Suprapubic skin (tissue), 4 donors: ENCODE measurements around the gene SKAP1. TPM values are rescaled to one million over a fixed set of nuclear protein-coding genes. Genes with fewer than 3 reads are reported as not detected.

Source experiments
- DNase-seq, 2 donors: peaks; one replicate each; pipeline ENCODE4 v3.0.0-alpha.2; 2019; ENCODE audit warnings: low spot score in 2 of 2
- H3K27ac ChIP-seq: fragments of 200-600 bp; sonication (generic); one replicate; pipeline ENCODE4 v1.5.1; 2019
- H3K27me3 ChIP-seq: fragments of 200-600 bp; sonication (generic); one replicate; pipeline ENCODE4 v1.5.1; 2019
- H3K36me3 ChIP-seq: fragments of 200-600 bp; sonication (generic); one replicate; pipeline ENCODE4 v1.5.1; 2019
- H3K4me1 ChIP-seq: fragments of 200-600 bp; sonication (generic); one replicate; pipeline ENCODE4 v1.5.1; 2019
- H3K4me3 ChIP-seq: fragments of 200-600 bp; sonication (generic); one replicate; pipeline ENCODE4 v1.5.1; 2019; ENCODE audit warnings: mild to moderate bottlenecking
- H3K9me3 ChIP-seq: fragments of 200-600 bp; sonication (generic); one replicate; pipeline ENCODE4 v1.5.1; 2019
- EP300 ChIP-seq: sonication (generic); formaldehyde crosslinking; IDR thresholded peaks from one replicate; pipeline ENCODE4 v1.6.1; 2017; ENCODE audit warnings: antibody characterized with exemption
- POLR2A ChIP-seq, 2 donors: fragments of 450-650 bp; IDR thresholded peaks; one replicate each; pipeline ENCODE4 v1.6.1; 2017; ENCODE audit warnings: antibody characterized with exemption in 2 of 2, mild to moderate bottlenecking in 2 of 2, moderate library complexity in 2 of 2
- POLR2AphosphoS5 ChIP-seq, 3 donors: sonication (generic); formaldehyde crosslinking; IDR thresholded peaks; one replicate each; pipeline ENCODE4 v1.6.1; 2017; ENCODE audit warnings: antibody characterized with exemption in 3 of 3
- WGBS: methylation state at CpG from one replicate; pipeline ENCODE4 v1.1.5; 2018; 5-methylcytosine and 5-hydroxymethylcytosine counted together
- total RNA-seq, 4 donors: library from RNA; depleted of rRNA; stranded (reverse); fragments of >200 nt; gene quantifications; one replicate each; pipeline ENCODE4 v1.1.0, GENCODE V29; 2016
- TF ChIP-seq, protein P1 (sequence below), 2 donors: fragments of 200-600 bp in 1 of 2; fragments of 450-650 bp in 1 of 2; sonication (generic) in 1 of 2; IDR thresholded peaks; one replicate each; pipeline ENCODE4 v1.5.1; 2016 to 2019; ENCODE audit warnings: antibody characterized with exemption in 2 of 2, mild to moderate bottlenecking in 1 of 2, moderate library complexity in 1 of 2

The SKAP1 gene
- total RNA-seq, 4 donors from 2014 or later, result 1.0 to 1.5 TPM; not detected in 2

DNA sequence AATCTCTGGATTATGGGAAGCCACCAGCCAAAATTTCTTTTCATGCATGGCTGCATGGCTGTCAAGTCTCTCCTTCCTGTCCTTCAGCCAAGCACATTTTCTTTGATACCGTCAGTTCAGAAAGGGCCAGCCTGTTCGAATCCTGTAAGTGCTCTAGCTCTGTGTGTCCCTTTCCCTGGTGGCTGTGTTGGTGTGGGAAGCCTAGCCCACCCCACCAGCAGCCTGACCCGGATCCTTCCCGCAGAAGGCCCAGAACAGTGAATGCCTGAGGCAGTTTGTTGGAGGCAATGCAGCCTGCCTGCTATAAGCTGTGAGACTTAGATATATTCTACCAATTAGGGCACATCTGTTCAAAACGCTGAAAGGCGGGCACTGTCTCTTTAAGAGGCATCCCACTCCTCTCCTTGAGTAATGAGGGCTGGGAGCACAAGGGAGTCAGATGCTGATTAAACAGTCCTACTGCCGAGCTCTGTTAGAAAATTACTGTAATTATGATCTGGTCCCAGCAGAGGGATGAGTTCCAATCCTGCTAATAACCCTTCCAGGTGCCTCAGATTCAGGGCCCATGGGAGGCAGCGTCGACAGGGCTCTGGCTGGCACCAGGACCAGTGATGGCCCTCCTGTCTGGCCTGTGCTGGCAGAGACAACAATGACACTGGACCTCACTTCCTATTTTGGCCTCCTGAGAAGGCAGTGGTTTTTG is 304.0 kb downstream of the SKAP1 start:
- H3K4me3 ChIP-seq, result no peak overlapping the region
- no peaks in the 10 kb centered on the region for H3K9me3 ChIP-seq
- H3K27me3 ChIP-seq, result no peaks in the 10 kb centered on the region
- DNase-seq, result no peak
- peaks cover 51% of the 10 kb centered on the region for H3K36me3 ChIP-seq
- TF ChIP-seq POLR2A (IDR thresholded peaks at IDR 0.05), result no peak
- no peak for TF ChIP-seq POLR2AphosphoS5 (IDR thresholded peaks at IDR 0.05)
- TF ChIP-seq, protein P1, sequence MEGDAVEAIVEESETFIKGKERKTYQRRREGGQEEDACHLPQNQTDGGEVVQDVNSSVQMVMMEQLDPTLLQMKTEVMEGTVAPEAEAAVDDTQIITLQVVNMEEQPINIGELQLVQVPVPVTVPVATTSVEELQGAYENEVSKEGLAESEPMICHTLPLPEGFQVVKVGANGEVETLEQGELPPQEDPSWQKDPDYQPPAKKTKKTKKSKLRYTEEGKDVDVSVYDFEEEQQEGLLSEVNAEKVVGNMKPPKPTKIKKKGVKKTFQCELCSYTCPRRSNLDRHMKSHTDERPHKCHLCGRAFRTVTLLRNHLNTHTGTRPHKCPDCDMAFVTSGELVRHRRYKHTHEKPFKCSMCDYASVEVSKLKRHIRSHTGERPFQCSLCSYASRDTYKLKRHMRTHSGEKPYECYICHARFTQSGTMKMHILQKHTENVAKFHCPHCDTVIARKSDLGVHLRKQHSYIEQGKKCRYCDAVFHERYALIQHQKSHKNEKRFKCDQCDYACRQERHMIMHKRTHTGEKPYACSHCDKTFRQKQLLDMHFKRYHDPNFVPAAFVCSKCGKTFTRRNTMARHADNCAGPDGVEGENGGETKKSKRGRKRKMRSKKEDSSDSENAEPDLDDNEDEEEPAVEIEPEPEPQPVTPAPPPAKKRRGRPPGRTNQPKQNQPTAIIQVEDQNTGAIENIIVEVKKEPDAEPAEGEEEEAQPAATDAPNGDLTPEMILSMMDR (IDR thresholded peaks at IDR 0.05), result no peak
- no peak for TF ChIP-seq EP300
- 73% methylated on average over 6 of the region's 9 CpGs for WGBS
- H3K27ac ChIP-seq, result no peak overlapping the region
- H3K4me1 ChIP-seq, result peaks cover 11% of the 10 kb centered on the region

DNA sequence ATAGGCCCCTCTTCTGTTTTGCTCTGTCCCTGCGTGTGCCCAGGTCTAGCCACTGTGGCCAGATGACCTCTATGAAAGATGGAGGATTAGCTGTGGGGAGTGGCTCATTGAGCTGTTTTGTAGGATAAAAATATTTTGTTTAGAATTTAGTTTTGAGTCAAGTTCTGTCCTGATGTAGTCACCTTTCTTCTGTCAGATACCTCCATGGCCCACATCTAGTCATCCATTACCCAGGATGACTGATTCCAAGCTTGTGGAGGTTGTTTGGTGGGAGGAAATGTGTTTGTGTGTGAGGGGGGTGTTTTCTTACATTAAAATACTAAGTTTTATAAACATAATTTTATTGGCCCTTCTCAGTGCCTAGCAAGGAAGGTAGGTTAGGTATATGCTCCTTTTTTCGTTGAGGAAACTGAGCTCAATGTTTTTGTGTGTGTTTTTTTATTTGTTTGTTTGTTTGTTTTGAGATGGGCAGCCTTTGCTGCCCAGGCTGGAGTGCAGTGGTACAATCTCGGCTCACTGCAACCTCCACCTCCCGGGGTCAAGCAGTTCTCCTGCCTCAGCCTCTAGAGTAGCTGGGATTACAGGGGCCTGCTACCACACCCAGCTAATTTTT is 306.1 kb downstream of the SKAP1 start:
- Histone ChIP-seq H3K4me3 (no peak overlapping the region), H3K27me3 (no peaks in the 10 kb centered on the region), H3K36me3 (peaks cover 62% of the 10 kb centered on the region), H3K9me3 (no peaks in the 10 kb centered on the region), H3K4me1 (peaks cover 11% of the 10 kb centered on the region), H3K27ac (no peak overlapping the region)
- 96% methylated on average over 4 of the region's 4 CpGs for WGBS
- no peak for DNase-seq
- no peak for TF ChIP-seq POLR2AphosphoS5 (IDR thresholded peaks at IDR 0.05)
- TF ChIP-seq, protein P1 (IDR thresholded peaks at IDR 0.05), result no peak
- TF ChIP-seq EP300, result no peak
- no peak for TF ChIP-seq POLR2A (IDR thresholded peaks at IDR 0.05)

DNA sequence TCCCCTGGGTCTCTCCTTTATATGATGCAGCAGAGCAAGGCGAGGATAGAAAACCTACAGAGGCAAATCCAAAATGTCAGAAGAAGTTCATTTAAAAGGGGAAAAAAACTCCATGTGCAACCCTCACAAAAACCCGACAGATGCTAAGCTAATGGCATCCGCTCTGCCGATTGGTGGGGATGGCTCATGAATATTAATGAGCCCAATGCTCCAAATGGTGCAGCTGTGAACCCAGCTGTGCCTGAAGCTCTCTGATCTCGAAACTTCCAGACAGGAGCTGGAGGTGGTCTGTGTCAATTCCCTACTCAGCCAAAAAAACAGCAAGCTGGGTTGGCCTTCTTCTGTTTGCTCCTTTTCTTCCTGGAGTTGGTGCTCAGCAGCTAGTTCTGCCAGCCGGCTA is 306.9 kb downstream of the SKAP1 start:
- Histone ChIP-seq H3K36me3 (peaks cover 70% of the 10 kb centered on the region), H3K27me3 (no peaks in the 10 kb centered on the region), H3K9me3 (no peaks in the 10 kb centered on the region), H3K4me1 (peaks cover 11% of the 10 kb centered on the region), H3K27ac (no peak overlapping the region), H3K4me3 (no peak overlapping the region)
- 76% methylated on average over 6 of the region's 6 CpGs for WGBS
- no peak for DNase-seq
- TF ChIP-seq EP300, result no peak
- TF ChIP-seq POLR2AphosphoS5 (IDR thresholded peaks at IDR 0.05), result no peak
- no peak for TF ChIP-seq POLR2A (IDR thresholded peaks at IDR 0.05)
- TF ChIP-seq, protein P1 (IDR thresholded peaks at IDR 0.05), result no peak

DNA sequence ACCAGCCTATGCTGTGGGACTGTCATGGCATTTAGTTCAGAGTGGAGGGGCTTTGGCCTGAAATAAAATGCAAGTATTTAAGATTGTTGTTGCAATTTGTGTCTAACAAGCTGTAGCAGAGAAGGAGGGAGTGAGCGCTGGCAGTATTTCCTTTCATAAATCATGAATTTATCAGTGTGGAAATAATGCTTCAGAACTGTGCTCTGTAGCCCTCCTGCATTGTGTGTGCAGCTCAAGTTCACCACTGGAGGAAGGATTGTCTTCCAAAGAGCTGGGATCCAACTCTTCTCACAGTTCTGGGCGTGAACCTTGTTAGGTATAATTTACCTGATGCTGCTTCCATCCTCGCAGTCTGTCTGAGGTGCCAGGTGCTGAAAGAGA is 307.4 kb downstream of the SKAP1 start:
- no peak for DNase-seq
- H3K9me3 ChIP-seq, result no peaks in the 10 kb centered on the region
- no peaks in the 10 kb centered on the region for H3K27me3 ChIP-seq
- H3K4me1 ChIP-seq, result peaks cover 9% of the 10 kb centered on the region
- H3K4me3 ChIP-seq, result no peak overlapping the region
- H3K36me3 ChIP-seq, result peaks cover 73% of the 10 kb centered on the region
- 79% methylated on average over 3 of the region's 3 CpGs for WGBS
- TF ChIP-seq, protein P1 (IDR thresholded peaks at IDR 0.05), result no peak
- TF ChIP-seq POLR2A (IDR thresholded peaks at IDR 0.05) (no peak), EP300 (no peak), POLR2AphosphoS5 (IDR thresholded peaks at IDR 0.05) (no peak)
- no peak overlapping the region for H3K27ac ChIP-seq

DNA sequence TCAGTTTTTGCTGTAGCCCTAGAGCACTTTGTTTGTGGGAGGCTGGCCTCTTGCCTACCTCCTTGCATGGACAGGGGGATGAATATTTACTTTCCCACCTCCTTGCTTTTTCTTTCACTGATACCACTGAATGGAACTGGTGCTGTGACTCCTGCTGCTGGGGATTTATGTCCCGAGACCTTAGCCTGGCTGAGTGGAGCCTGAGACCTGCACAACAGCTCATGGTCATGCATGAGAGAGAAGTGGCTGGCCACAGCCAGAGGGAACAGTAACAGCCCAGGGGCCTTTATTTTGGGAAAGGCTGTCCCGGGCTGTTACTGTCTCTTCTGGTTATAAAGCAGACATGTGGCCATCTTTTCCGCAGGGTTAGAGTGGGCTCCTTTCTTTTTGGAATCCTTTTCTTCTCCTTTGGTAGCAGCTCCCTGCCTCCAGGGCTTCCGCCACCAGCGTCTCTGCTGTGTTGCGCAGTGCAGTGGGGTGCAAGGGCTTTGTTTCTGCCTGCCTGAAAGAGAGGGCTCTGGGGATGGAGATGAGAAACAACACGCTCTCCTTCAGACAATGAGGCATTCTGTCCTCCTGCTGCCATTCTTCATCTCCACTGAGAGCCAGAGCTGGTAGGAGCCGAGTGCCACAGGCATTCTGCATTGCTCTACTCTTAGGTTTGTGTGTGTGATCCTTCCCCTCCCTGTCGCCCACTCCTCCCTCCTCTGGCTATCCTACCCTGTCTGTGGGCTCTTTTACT is 307.9 kb downstream of the SKAP1 start:
- H3K4me1 ChIP-seq, result peaks cover 3% of the 10 kb centered on the region
- peaks cover 74% of the 10 kb centered on the region for H3K36me3 ChIP-seq
- WGBS, result 61% methylated on average over 8 of the region's 9 CpGs
- no peak for TF ChIP-seq EP300
- H3K4me3 ChIP-seq, result no peak overlapping the region
- no peak for DNase-seq
- H3K27ac ChIP-seq, result no peak overlapping the region
- no peaks in the 10 kb centered on the region for H3K9me3 ChIP-seq
- H3K27me3 ChIP-seq, result no peaks in the 10 kb centered on the region
